Measurements from ENCODE around the gene NXT1.

NXT1 gene

GRCh38 chr20:23350904-23351838 is 580 bp downstream of the NXT1 start:
- Histone ChIP-seq H4K20me1 (ENCODE audit: insufficient read depth, low read length) (no peaks in the 10 kb centered on the region), H2AFZ (ENCODE audit: low read length) (no peak overlapping the region), H3K36me3 (ENCODE audit: insufficient read depth, low read length) (peaks cover 28% of the 10 kb centered on the region), H3K9me2 (ENCODE audit: low read depth, low read length) (no peaks in the 10 kb centered on the region), H3K4me2 (ENCODE audit: low read length) (peak overlapping the region; percentile 82), H3K4me3 (ENCODE audit: low read depth, low read length, poor library complexity, severe bottlenecking) (peak overlapping the region; percentile 93), H3K27me3 (ENCODE audit: insufficient read depth, low read length) (no peaks in the 10 kb centered on the region), H3K9me3 (ENCODE audit: low read length) (no peaks in the 10 kb centered on the region), H3K9ac (ENCODE audit: low read length) (peak overlapping the region; percentile 99), H3K79me2 (ENCODE audit: insufficient read depth, low read length) (peaks cover 23% of the 10 kb centered on the region), H3K4me1 (ENCODE audit: insufficient read depth, low read length, severe bottlenecking) (peaks cover 23% of the 10 kb centered on the region), H3K27ac (ENCODE audit: low read depth, low read length, poor library complexity, severe bottlenecking) (peak overlapping the region; percentile 84), H3F3A (ENCODE audit: insufficient read depth, low read length) (no peaks in the 10 kb centered on the region)
- no peak for TF ChIP-seq EZH2 (IDR thresholded peaks at IDR 0.05; ENCODE audit: borderline replicate concordance, low read length)

DNA sequence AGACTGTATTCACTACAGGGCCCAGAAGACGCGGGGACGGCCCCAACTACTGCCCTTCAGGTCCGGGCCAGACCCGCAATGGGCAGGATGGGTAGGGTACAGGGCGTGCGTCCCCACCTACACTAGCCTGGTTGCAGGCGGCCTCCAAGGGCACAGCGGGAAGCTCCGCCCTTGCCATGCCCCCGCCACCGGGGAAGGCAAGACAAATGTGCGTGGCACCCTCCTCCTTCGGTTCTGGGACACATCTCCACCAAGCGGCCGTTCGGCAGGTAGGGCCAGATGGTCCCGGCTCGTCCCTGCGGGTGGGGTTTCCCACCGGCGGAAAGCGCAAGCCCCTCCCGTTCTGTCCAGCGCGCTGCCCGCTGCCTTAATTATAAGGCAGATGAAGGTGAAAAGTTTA is 5.6 kb downstream of the NXT1 start:
- no peak overlapping the region for H3K4me2 ChIP-seq (ENCODE audit: low read length)
- no peak overlapping the region for H2AFZ ChIP-seq (ENCODE audit: low read length)
- no peak overlapping the region for H3K4me3 ChIP-seq (ENCODE audit: low read depth, low read length, poor library complexity, severe bottlenecking)
- no peaks in the 10 kb centered on the region for H3F3A ChIP-seq (ENCODE audit: insufficient read depth, low read length)
- no peak overlapping the region for H3K9ac ChIP-seq (ENCODE audit: low read length)
- peaks cover 28% of the 10 kb centered on the region for H3K36me3 ChIP-seq (ENCODE audit: insufficient read depth, low read length)
- no peaks in the 10 kb centered on the region for H4K20me1 ChIP-seq (ENCODE audit: insufficient read depth, low read length)
- H3K9me3 ChIP-seq (ENCODE audit: low read length), result no peaks in the 10 kb centered on the region
- TF ChIP-seq EZH2 (IDR thresholded peaks at IDR 0.05; ENCODE audit: borderline replicate concordance, low read length), result no peak
- TF ChIP-seq CTCF (IDR thresholded peaks at IDR 0.05; ENCODE audit: low read length), result no peak
- no peaks in the 10 kb centered on the region for H3K27me3 ChIP-seq (ENCODE audit: insufficient read depth, low read length)
- H3K27ac ChIP-seq (ENCODE audit: low read depth, low read length, poor library complexity, severe bottlenecking), result no peak overlapping the region
- H3K79me2 ChIP-seq (ENCODE audit: insufficient read depth, low read length), result peaks cover 18% of the 10 kb centered on the region
- H3K4me1 ChIP-seq (ENCODE audit: insufficient read depth, low read length, severe bottlenecking), result peaks cover 43% of the 10 kb centered on the region
- H3K9me2 ChIP-seq (ENCODE audit: low read depth, low read length), result no peaks in the 10 kb centered on the region

GRCh38 chr20:23357767-23358562 is 7.4 kb downstream of the NXT1 start:
- Histone ChIP-seq H3K9me2 (ENCODE audit: low read depth, low read length) (no peaks in the 10 kb centered on the region), H3K4me1 (ENCODE audit: insufficient read depth, low read length, severe bottlenecking) (peaks cover 33% of the 10 kb centered on the region), H3K4me2 (ENCODE audit: low read length) (peak overlapping the region; percentile 79), H3K9me3 (ENCODE audit: low read length) (no peaks in the 10 kb centered on the region), H3K79me2 (ENCODE audit: insufficient read depth, low read length) (peaks cover 7% of the 10 kb centered on the region), H3K9ac (ENCODE audit: low read length) (peak overlapping the region; percentile 74), H2AFZ (ENCODE audit: low read length) (no peak overlapping the region), H3K36me3 (ENCODE audit: insufficient read depth, low read length) (peaks cover 28% of the 10 kb centered on the region), H3K4me3 (ENCODE audit: low read depth, low read length, poor library complexity, severe bottlenecking) (peak overlapping the region; percentile 72), H4K20me1 (ENCODE audit: insufficient read depth, low read length) (no peaks in the 10 kb centered on the region), H3K27me3 (ENCODE audit: insufficient read depth, low read length) (no peaks in the 10 kb centered on the region), H3K27ac (ENCODE audit: low read depth, low read length, poor library complexity, severe bottlenecking) (peak overlapping the region; percentile 74), H3F3A (ENCODE audit: insufficient read depth, low read length) (no peaks in the 10 kb centered on the region)
- TF ChIP-seq CTCF (IDR thresholded peaks at IDR 0.05; ENCODE audit: low read length) (no peak), EZH2 (IDR thresholded peaks at IDR 0.05; ENCODE audit: borderline replicate concordance, low read length) (no peak)

Measured in OCI-LY1 (cell line).